IMR-90 (cell line): Measurements from ENCODE around the gene STPG4. TPM values are rescaled to one million over a fixed set of nuclear protein-coding genes. Genes with fewer than 3 reads are reported as not detected.

ENCODE experiments used
- ATAC-seq: fragments of 200-7000 bp; cut with Tn5 transposase; 2 replicates; pipeline ENCODE4 v1.9.1; 2020; ENCODE audit warnings: low read depth, mild to moderate bottlenecking, moderate library complexity
- BruUV-seq: library from RNA; stranded (reverse); fragments of 400-500 nt; replicated peaks from 2 replicates; lab custom pipeline; 2021; lab: Mats Ljungman, UMichigan
- CTCF ChIA-PET: fragments of 300-600 bp; formaldehyde crosslinking; extraction: SDS; loops from one replicate; lab custom pipeline; 2021; ENCODE audit warnings: antibody characterized with exemption; lab: Yijun Ruan, JAX
- POLR2A ChIA-PET: fragments of 300-600 bp; sonication (Branson Sonifier 250); formaldehyde crosslinking; loops from one replicate; lab custom pipeline; 2022; ENCODE audit warnings: antibody characterized with exemption; ENCODE audit not compliant: unreplicated experiment; lab: Charles Lee
- DNase-seq: peaks from one replicate; pipeline ENCODE4 v3.0.0; 2013
- H2AFZ ChIP-seq: replicated peaks from 2 replicates; pipeline ENCODE3; 2013; ENCODE audit warnings: low read length, mild to moderate bottlenecking; ENCODE audit not compliant: poor library complexity
- H2AK5ac ChIP-seq: 2 replicates; pipeline ENCODE4 v1.6.1; 2013; ENCODE audit warnings: low read depth, low read length, inconsistent platforms
- H2AK9ac ChIP-seq: replicated peaks from 2 replicates; pipeline ENCODE3; 2013; ENCODE audit warnings: mild to moderate bottlenecking, low read depth, low read length, moderate library complexity; ENCODE audit not compliant: poor library complexity
- H2BK120ac ChIP-seq: 2 replicates; pipeline ENCODE4 v1.6.1; 2013; ENCODE audit warnings: low read depth, low read length, inconsistent platforms
- H2BK15ac ChIP-seq: 3 replicates; pipeline ENCODE4 v1.6.1; 2013; ENCODE audit warnings: low read depth, low read length, inconsistent platforms
- H2BK20ac ChIP-seq: 2 replicates; pipeline ENCODE4 v1.6.1; 2013; ENCODE audit warnings: low read depth, mild to moderate bottlenecking, inconsistent platforms, low read length, moderate library complexity
- H2BK5ac ChIP-seq: 2 replicates; pipeline ENCODE4 v1.6.1; 2013; ENCODE audit warnings: mild to moderate bottlenecking, low read depth, low read length, inconsistent platforms; ENCODE audit not compliant: poor library complexity, severe bottlenecking
- H3K14ac ChIP-seq: replicated peaks from 2 replicates; pipeline ENCODE4 v1.6.1; 2013; ENCODE audit warnings: low read depth, low read length, inconsistent platforms
- H3K18ac ChIP-seq: 2 replicates; pipeline ENCODE4 v1.6.1; 2013; ENCODE audit warnings: low read depth, low read length, control low read depth
- H3K23ac ChIP-seq: 2 replicates; pipeline ENCODE4 v1.6.1; 2013; ENCODE audit warnings: low read depth, low read length, inconsistent platforms
- H3K27ac ChIP-seq: 2 replicates; pipeline ENCODE4 v1.5.1; 2013; ENCODE audit warnings: mild to moderate bottlenecking, control low read depth, low read length; ENCODE audit not compliant: insufficient read depth
- H3K27me3 ChIP-seq: 2 replicates; pipeline ENCODE4 v1.6.1; 2013; ENCODE audit warnings: low read length; ENCODE audit not compliant: control insufficient read depth, insufficient read depth
- H3K36me3 ChIP-seq: 2 replicates; pipeline ENCODE4 v1.6.1; 2013; ENCODE audit warnings: low read length, mixed read lengths; ENCODE audit not compliant: control insufficient read depth, insufficient read depth
- H3K4ac ChIP-seq: 2 replicates; pipeline ENCODE4 v1.6.1; 2013; ENCODE audit warnings: low read depth, low read length, inconsistent platforms
- H3K4me1 ChIP-seq: 2 replicates; pipeline ENCODE4 v1.6.1; 2013; ENCODE audit warnings: low read length, mixed read lengths; ENCODE audit not compliant: control insufficient read depth, insufficient read depth
- H3K4me2 ChIP-seq: 2 replicates; pipeline ENCODE4 v1.6.1; 2013; ENCODE audit warnings: low read depth, mild to moderate bottlenecking, control low read depth, low read length, moderate library complexity
- H3K4me3 ChIP-seq: 2 replicates; pipeline ENCODE4 v1.5.1; 2013; ENCODE audit warnings: low read depth, mild to moderate bottlenecking, control low read depth, low read length, moderate library complexity; ENCODE audit not compliant: insufficient read depth
- H3K56ac ChIP-seq: 2 replicates; pipeline ENCODE4 v1.6.1; 2013; ENCODE audit warnings: low read length, inconsistent platforms; ENCODE audit not compliant: insufficient read depth; ENCODE audit errors: extremely low read depth
- H3K79me1 ChIP-seq, 2 experiments: 2 replicates each; pipeline ENCODE4 v1.6.1; 2013; ENCODE audit warnings: low read length in 2 of 2, inconsistent platforms in 1 of 2, low read depth in 1 of 2
- H3K9ac ChIP-seq: 2 replicates; pipeline ENCODE4 v1.6.1; 2013; ENCODE audit warnings: low read depth, low read length, control low read depth
- H3K9me1 ChIP-seq: 2 replicates; pipeline ENCODE4 v1.6.1; 2013; ENCODE audit warnings: low read length, inconsistent platforms; ENCODE audit not compliant: insufficient read depth
- H3K9me3 ChIP-seq: 2 replicates; pipeline ENCODE4 v1.6.1; 2013; ENCODE audit warnings: low read length; ENCODE audit not compliant: control insufficient read depth, insufficient read depth
- H4K20me1 ChIP-seq: 2 replicates; pipeline ENCODE4 v1.6.1; 2013; ENCODE audit warnings: low read length, inconsistent platforms; ENCODE audit not compliant: insufficient read depth
- H4K5ac ChIP-seq: 2 replicates; pipeline ENCODE4 v1.6.1; 2013; ENCODE audit warnings: mild to moderate bottlenecking, low read depth, low read length, control low read depth
- H4K8ac ChIP-seq, 2 experiments: 2 replicates each; pipeline ENCODE4 v1.6.1; 2013; ENCODE audit warnings: low read depth in 2 of 2, low read length in 2 of 2, control low read depth in 1 of 2, inconsistent platforms in 1 of 2
- H4K91ac ChIP-seq: 2 replicates; pipeline ENCODE4 v1.6.1; 2013; ENCODE audit warnings: low read depth, low read length, inconsistent platforms; ENCODE audit not compliant: insufficient read depth
- BHLHE40 ChIP-seq: fragments of 150-350 bp; IDR thresholded peaks from 2 replicates; pipeline ENCODE4 v1.6.1; 2016; ENCODE audit warnings: mild to moderate bottlenecking, low read depth, low read length
- CEBPB ChIP-seq: IDR thresholded peaks from 2 replicates; pipeline ENCODE4 v1.6.1; 2012; ENCODE audit warnings: low read depth, low read length, improper control_type of control experiment
- CHD1 ChIP-seq: IDR thresholded peaks from 2 replicates; pipeline ENCODE4 v1.6.1; 2012; ENCODE audit warnings: low read depth, low read length, improper control_type of control experiment
- CTCF ChIP-seq: conservative IDR thresholded peaks from 2 replicates; pipeline ENCODE4 v1.5.1; 2012; ENCODE audit warnings: mild to moderate bottlenecking, low read depth, low read length, improper control_type of control experiment
- ELK1 ChIP-seq: fragments of 150-350 bp; IDR thresholded peaks from 2 replicates; pipeline ENCODE4 v1.6.1; 2016; ENCODE audit warnings: low read depth, mild to moderate bottlenecking, low read length, moderate library complexity, borderline replicate concordance
- FOS ChIP-seq: fragments of 150-350 bp; IDR thresholded peaks from 2 replicates; pipeline ENCODE4 v1.6.1; 2016; ENCODE audit warnings: low read depth, low read length
- MAFK ChIP-seq: IDR thresholded peaks from 2 replicates; pipeline ENCODE4 v1.6.1; 2012; ENCODE audit warnings: low read depth, low read length, improper control_type of control experiment
- MAZ ChIP-seq: IDR thresholded peaks from 2 replicates; pipeline ENCODE4 v1.6.1; 2012; ENCODE audit warnings: low read depth, mild to moderate bottlenecking, low read length, improper control_type of control experiment, moderate library complexity, borderline replicate concordance
- MXI1 ChIP-seq: IDR thresholded peaks from 2 replicates; pipeline ENCODE4 v1.6.1; 2012; ENCODE audit warnings: low read depth, mild to moderate bottlenecking, low read length, moderate library complexity, borderline replicate concordance
- NFE2L2 ChIP-seq: fragments of 150-350 bp; IDR thresholded peaks from 2 replicates; pipeline ENCODE4 v1.6.1; 2016; ENCODE audit warnings: low read depth, mild to moderate bottlenecking, low read length
- POLR2A ChIP-seq: IDR thresholded peaks from 2 replicates; pipeline ENCODE4 v1.6.1; 2012; ENCODE audit warnings: mild to moderate bottlenecking, low read depth, low read length
- RAD21 ChIP-seq: IDR thresholded peaks from 2 replicates; pipeline ENCODE4 v1.6.1; 2012; ENCODE audit warnings: low read length, improper control_type of control experiment
- RCOR1 ChIP-seq: IDR thresholded peaks from 2 replicates; pipeline ENCODE4 v1.6.1; 2012; ENCODE audit warnings: mild to moderate bottlenecking, low read length, improper control_type of control experiment; ENCODE audit not compliant: insufficient replicate concordance
- RFX5 ChIP-seq: IDR thresholded peaks from 2 replicates; pipeline ENCODE4 v1.8.0; 2012; ENCODE audit warnings: low read depth, mild to moderate bottlenecking, low read length, moderate library complexity
- SMC3 ChIP-seq: fragments of 150-350 bp; IDR thresholded peaks from 2 replicates; pipeline ENCODE4 v1.6.1; 2016; ENCODE audit warnings: low read depth, mild to moderate bottlenecking, antibody characterized with exemption, low read length, moderate library complexity
- USF2 ChIP-seq: fragments of 150-350 bp; IDR thresholded peaks from 2 replicates; pipeline ENCODE4 v1.6.1; 2017; ENCODE audit warnings: mild to moderate bottlenecking, antibody characterized with exemption, low read length, low read depth
- WGBS, 2 experiments: methylation state at CpG; one replicate each; pipeline versions ENCODE4 v1.1.5 to v1.1.7; 2013; ENCODE audit warnings: missing lambda C conversion rate in 2 of 2; ENCODE audit not compliant: insufficient read length in 1 of 2; ENCODE audit errors: extremely low coverage in 2 of 2; 5-methylcytosine and 5-hydroxymethylcytosine counted together
- dilution Hi-C: fragments of 300-500 bp; cut with HindIII; formaldehyde crosslinking; loops from one replicate; pipeline ENCODE4 v1.14.3; 2018; ENCODE audit warnings: low sequenced_read_pairs; ENCODE audit not compliant: unreplicated experiment
- in situ Hi-C: fragments of 300-500 bp; cut with MboI; formaldehyde crosslinking; loops from 3 replicates; pipeline ENCODE4 v1.14.3; 2019; ENCODE audit warnings: low sequenced_read_pairs, inconsistent platforms, mixed read lengths
- intact Hi-C: fragments of 100-400 bp; cut with micrococcal nuclease; formaldehyde crosslinking; loops from 2 replicates; pipeline ENCODE4 v1.10.0; 2022
- polyA plus RNA-seq, 3 experiments: library from polyadenylated mRNA; depleted of rRNA; stranded (reverse); fragments of >200 nt; gene quantifications; 2 replicates each; pipeline ENCODE4 v1.2.3, GENCODE V29; 2012; ENCODE audit warnings: low replicate concordance in 1 of 3
- total RNA-seq: library from RNA; depleted of rRNA; stranded (reverse); fragments of >200 nt; gene quantifications from 2 replicates; pipeline ENCODE4 v1.2.3, GENCODE V29; 2012

Gene STPG4
- total and polyA plus RNA-seq, 2 of the 4 experiments (the other 2 are of a cell fraction), result 0.12 to 0.18 TPM

- H3K36me3 ChIP-seq, result peaks cover 3% of the 10 kb centered on the region; the same call in 1 of the 2 replicates
- no peak overlapping the region for H2BK5ac ChIP-seq
- H2BK15ac ChIP-seq, result no peak overlapping the region
- H3K9ac ChIP-seq, result no peak overlapping the region
- H3K79me1 ChIP-seq, result no peaks in the 10 kb centered on the region
- CTCF ChIA-PET, result interaction anchor here (0.6 kb wide), 1 partner anchor 254 kb away, joined by 3 read pairs; no protein-coding TSS in a partner anchor
- H2BK20ac ChIP-seq, result no peak overlapping the region
- no peak overlapping the region for H3K4me3 ChIP-seq
- no peak overlapping the region for H4K5ac ChIP-seq
- no peak overlapping the region for H3K14ac ChIP-seq
- H3K18ac ChIP-seq, result no peak overlapping the region
- in situ Hi-C loops (no loop called here), dilution Hi-C loops (no loop called here), intact Hi-C loops (no loop called here)
- H3K4me1 ChIP-seq, result no peaks in the 10 kb centered on the region
- H3K23ac ChIP-seq, result no peak overlapping the region
- H3K4me2 ChIP-seq, result no peak overlapping the region
- WGBS, 2 experiments, result no CpG with 5 or more reads among the region's 3 CpGs
- ATAC-seq (no peak), DNase-seq (no peak)
- no peak overlapping the region for H2AK9ac ChIP-seq
- H3K9me1 ChIP-seq, result peaks cover 2% of the 10 kb centered on the region; the same call in 1 of the 2 replicates
- H2AK5ac ChIP-seq, result no peak overlapping the region
- peaks cover 2% of the 10 kb centered on the region; the same call in 1 of the 2 replicates for H3K9me3 ChIP-seq
- H4K91ac ChIP-seq, result no peak overlapping the region
- H2AFZ ChIP-seq, result no peak overlapping the region
- no peak overlapping the region for H3K27ac ChIP-seq
- H3K56ac ChIP-seq, result no peak overlapping the region
- POLR2A ChIA-PET, result no interaction called here
- H4K8ac ChIP-seq, result no peak overlapping the region
- no peaks in the 10 kb centered on the region for H3K27me3 ChIP-seq
- no TSS peak for BruUV-seq
- H3K4ac ChIP-seq, result no peak overlapping the region
- TF ChIP-seq CTCF, result no peak
- no peak for TF ChIP-seq ELK1
- no peak for TF ChIP-seq USF2
- TF ChIP-seq BHLHE40, result no peak
- TF ChIP-seq CEBPB, result no peak
- no peak for TF ChIP-seq RFX5
- no peak for TF ChIP-seq MAZ
- no peak for TF ChIP-seq RCOR1
- no peak for TF ChIP-seq SMC3
- TF ChIP-seq FOS, result no peak
- TF ChIP-seq CHD1, result no peak
- no peak for TF ChIP-seq POLR2A
- TF ChIP-seq MXI1, result no peak
- no peak for TF ChIP-seq NFE2L2
- no peak for TF ChIP-seq RAD21
- TF ChIP-seq MAFK, result no peak
- H4K20me1 ChIP-seq, result no peaks in the 10 kb centered on the region
- H2BK120ac ChIP-seq, result no peak overlapping the region
Observed at GRCh38 chr2:47134386-47135090, 20.6 kb downstream of the STPG4 start.
